ENCODE measurements around the gene MAP3K13.

DNA sequence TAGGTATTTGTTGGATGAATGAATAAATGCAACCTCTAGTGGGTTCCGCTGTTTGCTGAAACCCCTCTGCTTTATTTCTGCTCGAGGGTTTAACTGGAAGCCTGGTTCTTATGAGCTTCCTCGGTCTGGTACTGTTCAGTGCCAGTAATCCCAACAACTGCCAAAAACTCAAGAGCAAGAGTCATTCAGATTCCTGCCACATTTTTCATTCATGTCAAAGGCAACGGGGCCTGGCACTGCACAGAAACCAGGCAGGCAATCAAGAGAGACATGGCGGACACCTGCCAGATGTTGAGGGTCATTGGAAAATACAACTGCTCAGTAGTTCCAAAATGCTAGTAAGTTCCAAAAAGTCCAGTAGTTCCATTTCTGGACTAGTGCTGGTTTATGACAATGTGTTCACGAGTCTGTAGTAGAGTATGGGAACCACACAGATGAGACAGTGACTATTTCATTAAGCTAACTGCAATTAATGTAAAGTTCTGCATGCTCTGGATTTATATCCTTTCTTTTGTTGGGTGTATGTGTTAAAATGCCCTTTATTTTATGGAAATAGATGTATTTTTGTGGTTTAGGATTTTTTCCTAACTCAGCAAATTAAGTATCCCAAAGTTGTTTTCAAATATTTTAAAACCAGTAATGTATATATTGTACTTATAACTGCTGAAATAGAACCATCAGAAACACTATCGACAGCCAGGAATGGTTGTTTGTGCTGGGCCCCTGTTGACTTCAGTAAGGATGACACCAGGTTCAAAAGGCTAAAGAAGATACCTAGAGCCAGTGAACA is 158.6 kb downstream of the MAP3K13 start:
- TF ChIP-seq, protein P1, sequence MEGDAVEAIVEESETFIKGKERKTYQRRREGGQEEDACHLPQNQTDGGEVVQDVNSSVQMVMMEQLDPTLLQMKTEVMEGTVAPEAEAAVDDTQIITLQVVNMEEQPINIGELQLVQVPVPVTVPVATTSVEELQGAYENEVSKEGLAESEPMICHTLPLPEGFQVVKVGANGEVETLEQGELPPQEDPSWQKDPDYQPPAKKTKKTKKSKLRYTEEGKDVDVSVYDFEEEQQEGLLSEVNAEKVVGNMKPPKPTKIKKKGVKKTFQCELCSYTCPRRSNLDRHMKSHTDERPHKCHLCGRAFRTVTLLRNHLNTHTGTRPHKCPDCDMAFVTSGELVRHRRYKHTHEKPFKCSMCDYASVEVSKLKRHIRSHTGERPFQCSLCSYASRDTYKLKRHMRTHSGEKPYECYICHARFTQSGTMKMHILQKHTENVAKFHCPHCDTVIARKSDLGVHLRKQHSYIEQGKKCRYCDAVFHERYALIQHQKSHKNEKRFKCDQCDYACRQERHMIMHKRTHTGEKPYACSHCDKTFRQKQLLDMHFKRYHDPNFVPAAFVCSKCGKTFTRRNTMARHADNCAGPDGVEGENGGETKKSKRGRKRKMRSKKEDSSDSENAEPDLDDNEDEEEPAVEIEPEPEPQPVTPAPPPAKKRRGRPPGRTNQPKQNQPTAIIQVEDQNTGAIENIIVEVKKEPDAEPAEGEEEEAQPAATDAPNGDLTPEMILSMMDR (IDR thresholded peaks at IDR 0.05): no peak
- TF ChIP-seq ZFX (IDR thresholded peaks at IDR 0.05; ENCODE audit: borderline replicate concordance): no peak

All from 22Rv1 (cell line).